Kidney epithelial cell (primary cell): ENCODE measurements around the gene ZNF23. TPM values are rescaled to one million over a fixed set of nuclear protein-coding genes. Genes with fewer than 3 reads are reported as not detected.

ENCODE experiments used
- DNase-seq: peaks from one replicate; pipeline ENCODE4 v3.0.0-alpha.2; 2010; ENCODE audit warnings: low read depth
- H3K27me3 ChIP-seq: 2 replicates; pipeline ENCODE4 v1.6.0; 2011; ENCODE audit warnings: low read length; ENCODE audit not compliant: control insufficient read depth, insufficient read depth
- H3K36me3 ChIP-seq: 2 replicates; pipeline ENCODE4 v1.5.1; 2011; ENCODE audit warnings: low read length; ENCODE audit not compliant: control insufficient read depth, insufficient read depth
- H3K4me3 ChIP-seq: 2 replicates; pipeline ENCODE4 v1.5.1; 2011; ENCODE audit warnings: low read depth, mild to moderate bottlenecking, control low read depth, low read length
- CTCF ChIP-seq: IDR thresholded peaks from 2 replicates; pipeline ENCODE4 v1.5.1; 2011; ENCODE audit warnings: mild to moderate bottlenecking, moderate library complexity, low read length, control low read depth, inconsistent platforms; ENCODE audit not compliant: insufficient read depth, poor library complexity, severe bottlenecking
- total RNA-seq: library from RNA; depleted of rRNA; stranded (reverse); fragments of >200 nt; gene quantifications from 2 replicates; pipeline ENCODE4 v1.2.3, GENCODE V29; 2015

ZNF23 gene
- total RNA-seq, 1 donor from 2014 or later, result 8.0 TPM

- peaks cover 8% of the 10 kb centered on the region for H3K36me3 ChIP-seq
- H3K4me3 ChIP-seq, result no peak overlapping the region
- no peak for DNase-seq
- no peaks in the 10 kb centered on the region for H3K27me3 ChIP-seq
- no peak for TF ChIP-seq CTCF
Observed at GRCh38 chr16:71449020-71449419, 13.0 kb downstream of the ZNF23 start.

DNA sequence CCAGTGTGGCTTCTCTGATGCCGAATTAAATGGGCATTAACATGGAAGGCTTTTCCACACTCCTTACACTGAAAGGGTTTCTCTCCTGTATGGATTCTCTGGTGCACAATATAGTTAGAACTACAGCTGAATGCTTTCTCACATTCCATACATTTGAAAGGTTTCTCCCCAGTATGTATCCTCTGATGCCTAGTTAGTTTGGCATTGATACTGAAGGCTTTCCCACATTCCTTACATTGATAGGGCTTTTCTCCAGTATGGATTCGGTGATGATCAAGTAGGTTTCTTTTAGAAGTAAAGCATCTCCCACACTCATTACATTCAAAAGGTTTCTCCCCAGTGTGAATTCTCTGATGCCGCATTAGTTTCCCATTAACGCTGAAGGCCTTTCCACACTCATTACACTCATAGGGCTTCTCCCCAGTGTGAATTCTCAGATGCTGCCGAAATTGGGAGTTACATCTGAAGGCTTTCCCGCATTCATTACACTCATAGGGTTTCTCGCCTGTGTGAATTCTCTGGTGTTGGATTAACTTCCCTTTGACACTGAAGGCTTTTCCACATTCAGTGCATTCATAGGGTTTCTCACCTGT is 13.7 kb downstream of the ZNF23 start:
- DNase-seq, result no peak
- no peak for TF ChIP-seq CTCF
- Histone ChIP-seq H3K36me3 (peaks cover 8% of the 10 kb centered on the region), H3K4me3 (no peak overlapping the region), H3K27me3 (no peaks in the 10 kb centered on the region)

GRCh38 chr16:71443714-71444113 is 18.3 kb downstream of the ZNF23 start:
- no peak overlapping the region for H3K4me3 ChIP-seq
- DNase-seq, result no peak
- no peaks in the 10 kb centered on the region for H3K27me3 ChIP-seq
- peaks cover 3% of the 10 kb centered on the region for H3K36me3 ChIP-seq
- TF ChIP-seq CTCF, result no peak

DNA sequence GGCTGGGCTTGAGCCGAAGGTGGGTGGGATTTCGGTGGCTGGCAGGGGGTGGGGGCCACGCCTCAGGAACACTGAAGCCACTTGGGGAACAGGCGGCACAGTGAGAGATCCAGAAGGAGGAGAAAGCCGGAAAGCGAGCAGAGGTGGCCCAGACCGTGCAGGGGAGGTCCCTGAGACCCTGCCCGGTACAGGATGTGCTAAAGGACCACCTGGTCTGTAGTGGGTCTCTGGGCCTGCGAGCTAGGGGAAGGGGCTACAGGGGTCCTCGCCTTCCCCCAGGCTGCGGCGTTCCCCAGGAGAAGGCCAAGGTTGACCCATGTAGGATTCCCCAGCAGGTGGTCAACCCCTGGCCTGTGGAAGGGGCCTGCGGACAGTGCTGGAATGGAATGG is 20.0 kb downstream of the ZNF23 start, which contains the start of gene TLE7:
Gene TLE7 (minus strand): TSS at position 4 of the 390 bp plus-strand sequence. CDS start 8,730 bp downstream, outside the sequence.
- no peak for DNase-seq
- H3K27me3 ChIP-seq, result no peaks in the 10 kb centered on the region
- H3K4me3 ChIP-seq, result no peak within 1 kb of the TSS
- H3K36me3 ChIP-seq, result no peaks in the 10 kb centered on the region
- TF ChIP-seq CTCF, result no peak

DNA sequence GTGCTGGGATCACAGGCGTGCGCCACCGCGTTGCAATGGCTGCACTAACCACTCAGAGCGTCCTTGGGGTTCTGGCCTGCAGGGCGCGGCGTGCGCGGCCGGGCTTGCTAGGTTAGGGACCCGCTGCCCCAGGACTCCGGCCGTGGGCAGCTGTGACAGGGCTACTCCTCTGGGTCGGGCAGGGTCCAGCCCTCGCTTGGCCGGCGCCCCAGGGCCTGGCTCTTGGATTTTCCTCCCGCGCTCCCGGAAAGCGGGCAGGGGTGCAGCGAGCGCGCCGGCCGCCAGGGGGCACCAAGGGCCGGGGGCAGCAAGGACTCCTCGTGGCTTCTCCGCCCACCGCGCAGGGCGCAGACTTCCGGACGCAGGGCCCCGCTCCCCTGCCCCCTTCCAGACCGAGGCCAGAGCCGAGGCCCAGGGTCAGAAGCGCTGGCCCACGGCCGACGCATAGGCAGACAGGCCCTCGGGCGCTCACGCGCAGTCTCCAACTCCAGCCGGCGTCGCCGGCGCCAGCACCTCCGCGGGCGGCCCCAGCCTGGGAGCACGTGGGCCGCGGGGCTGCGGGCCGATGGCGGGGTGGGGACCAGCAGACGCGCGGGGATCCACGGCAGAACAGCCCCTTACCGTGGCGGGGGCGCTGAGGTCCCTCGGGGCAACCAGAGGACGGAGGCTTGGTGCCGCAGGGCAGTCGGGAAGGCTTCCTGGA is 20.5 kb downstream of the ZNF23 start:
- Histone ChIP-seq H3K36me3 (no peaks in the 10 kb centered on the region), H3K4me3 (no peak overlapping the region), H3K27me3 (no peaks in the 10 kb centered on the region)
- peak; percentile 24 for TF ChIP-seq CTCF
- no peak for DNase-seq

DNA sequence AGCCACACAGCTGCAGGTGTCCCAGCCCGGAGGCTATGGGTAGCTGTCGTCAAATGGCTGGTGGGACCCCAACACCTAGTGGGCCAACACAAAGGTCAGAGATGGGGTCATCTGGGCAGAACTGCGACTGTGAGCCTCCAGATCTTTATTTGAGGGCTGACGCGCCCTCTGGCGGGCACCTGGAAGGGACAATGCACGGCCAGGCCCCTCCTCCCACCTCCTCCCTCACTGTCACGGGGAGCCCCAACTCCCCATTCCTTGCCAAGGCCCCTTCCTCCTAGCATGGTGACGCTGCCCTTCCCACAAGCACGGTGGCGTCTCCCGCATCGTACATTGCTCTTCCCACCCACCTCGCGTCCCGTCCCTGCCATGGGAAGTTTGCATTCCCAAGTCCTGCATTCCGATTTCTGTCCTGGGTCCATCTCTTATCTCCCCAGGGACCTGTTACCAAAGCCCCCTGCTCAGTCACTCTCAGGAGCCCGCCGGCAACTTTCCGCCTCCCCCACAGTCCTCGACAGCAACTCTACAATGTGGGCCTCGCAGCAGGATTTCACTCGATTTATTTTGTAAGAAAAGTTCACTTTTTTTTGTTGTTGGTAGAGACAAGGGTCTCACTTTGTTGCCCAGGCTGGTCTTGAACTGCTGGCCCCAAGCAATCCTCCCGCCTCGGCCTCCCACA is 21.2 kb downstream of the ZNF23 start:
- Histone ChIP-seq H3K4me3 (no peak overlapping the region), H3K36me3 (no peaks in the 10 kb centered on the region), H3K27me3 (no peaks in the 10 kb centered on the region)
- TF ChIP-seq CTCF, result no peak
- no peak for DNase-seq
